H54 (cell line): ENCODE results near the gene USP46.

Experiments
- DNase-seq: peaks from one replicate; pipeline ENCODE4 v3.0.0; 2011; ENCODE audit warnings: low spot score, mixed read lengths; ENCODE audit not compliant: insufficient read length
- FAIRE-seq: peaks from 3 replicates; lab custom pipeline; 2011; peaks lifted over from hg19 to GRCh38; lab: Jason Lieb, UNC
- POLR2A ChIP-seq: IDR thresholded peaks from 2 replicates; pipeline ENCODE4 v1.6.1; 2011; ENCODE audit warnings: low read depth, mild to moderate bottlenecking, low read length

USP46 gene

DNA sequence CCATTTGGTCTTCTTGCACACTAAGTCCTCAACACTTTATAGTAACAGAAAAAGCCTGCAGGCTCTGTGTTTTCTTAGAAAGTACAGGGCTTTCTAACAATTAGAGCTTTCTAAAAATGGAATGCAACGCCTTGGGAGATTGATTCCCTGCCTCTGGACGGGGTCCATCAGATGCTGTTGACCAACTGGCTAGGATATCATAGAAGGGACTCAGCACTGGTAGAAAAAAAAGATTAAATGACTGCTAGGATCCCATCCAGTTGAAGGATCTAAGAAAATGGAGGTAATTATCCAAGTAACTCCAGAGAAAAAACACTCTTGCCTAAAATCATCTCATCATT lies 39.5 kb downstream of the USP46 start:
- FAIRE-seq (no peak), DNase-seq (no peak)
- TF ChIP-seq POLR2A: no peak

DNA sequence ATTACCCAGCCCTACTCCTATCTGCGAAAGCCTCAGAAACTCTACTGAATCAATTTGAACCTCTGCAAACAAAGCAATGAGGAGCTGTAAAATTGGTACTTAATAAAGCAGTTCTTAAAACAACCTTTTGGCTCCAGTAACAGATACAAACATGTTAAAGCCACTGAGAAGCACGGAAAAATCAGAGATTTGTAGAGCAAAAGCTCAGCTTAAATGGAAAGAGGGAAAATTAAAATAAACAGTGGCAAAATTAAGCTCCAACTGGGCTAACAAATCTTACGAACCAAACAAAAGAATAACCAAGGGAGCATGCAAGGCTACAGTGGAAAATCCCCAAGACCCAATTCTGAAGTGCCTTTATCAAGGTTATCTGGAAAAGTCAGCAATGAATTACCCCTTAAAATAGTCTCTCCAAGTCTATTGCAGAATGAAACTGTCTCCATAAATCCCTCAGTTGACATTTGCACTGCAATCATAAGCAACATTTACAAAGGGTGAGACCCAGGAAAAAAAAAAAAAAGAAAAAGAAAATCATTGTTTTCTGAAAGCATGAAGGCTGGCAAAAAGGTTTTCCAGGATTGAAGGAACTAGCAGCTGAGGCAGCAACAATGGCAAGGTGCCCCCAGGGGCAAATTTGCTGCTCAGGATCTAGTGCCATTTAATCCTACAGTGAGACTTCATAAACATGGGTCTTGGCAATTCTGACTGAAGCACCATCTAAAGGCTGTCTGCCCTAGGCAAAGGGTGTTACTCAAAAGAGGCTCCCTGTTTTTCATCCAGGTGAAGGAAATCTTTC lies 40.1 kb downstream of the USP46 start:
- TF ChIP-seq POLR2A: no peak
- DNase-seq (no peak), FAIRE-seq (no peak)

DNA sequence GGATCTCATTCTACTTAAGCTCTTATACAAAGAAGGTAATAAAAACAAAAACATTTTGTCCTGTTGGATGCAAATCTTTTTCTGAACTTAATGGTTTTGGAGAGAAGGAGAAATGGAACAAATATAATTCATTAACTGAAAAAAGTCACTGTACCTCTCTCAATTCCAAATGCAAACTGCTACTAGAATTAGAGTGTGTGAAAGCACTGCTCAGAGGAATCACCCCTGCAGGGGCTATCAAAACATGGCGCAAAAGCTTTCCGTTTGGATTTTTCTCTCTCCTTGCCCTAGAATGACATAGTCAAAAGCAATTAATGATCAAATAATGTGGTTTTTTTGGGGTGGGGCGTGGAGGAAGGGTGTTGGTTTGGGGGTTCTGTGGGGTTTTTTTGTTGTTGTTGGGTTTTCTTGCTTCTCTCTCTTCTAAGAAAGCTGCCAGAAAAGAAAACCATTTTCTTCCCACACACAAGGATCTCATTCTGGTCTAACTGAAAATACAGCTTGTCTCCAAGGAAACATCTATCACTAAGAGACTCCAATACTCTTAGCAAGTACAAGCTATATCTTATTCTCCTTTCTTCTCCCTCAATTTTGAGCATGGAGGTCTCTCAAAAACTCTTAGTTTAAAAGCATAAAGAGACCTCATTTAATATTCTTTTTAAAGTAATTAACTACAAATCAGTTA lies 41.6 kb downstream of the USP46 start:
- no peak for TF ChIP-seq POLR2A
- DNase-seq (no peak), FAIRE-seq (no peak)

DNA sequence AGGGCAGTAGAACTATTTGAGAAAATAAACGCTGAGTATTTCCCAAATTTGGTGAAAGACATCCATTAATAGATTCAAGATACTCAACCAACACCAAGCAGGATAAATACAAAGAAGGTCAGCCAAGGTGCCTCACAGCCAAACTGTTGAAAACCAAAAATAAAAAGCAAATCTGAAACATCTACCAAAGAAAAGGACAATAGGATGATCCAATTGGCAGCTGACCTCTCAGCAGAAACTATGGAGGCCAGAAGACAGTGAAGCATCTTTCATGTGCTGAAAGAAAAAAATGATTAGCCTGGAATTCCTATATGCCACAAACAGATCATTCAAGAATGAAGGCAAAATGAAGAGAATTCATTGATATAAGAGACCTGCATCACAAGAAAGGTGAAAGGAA lies 44.9 kb downstream of the USP46 start:
- TF ChIP-seq POLR2A: no peak
- no peak for DNase-seq
- no peak for FAIRE-seq

GRCh38 chr4:52612341-52612740 lies 46.8 kb downstream of the USP46 start:
- no peak for DNase-seq
- no peak for TF ChIP-seq POLR2A

DNA sequence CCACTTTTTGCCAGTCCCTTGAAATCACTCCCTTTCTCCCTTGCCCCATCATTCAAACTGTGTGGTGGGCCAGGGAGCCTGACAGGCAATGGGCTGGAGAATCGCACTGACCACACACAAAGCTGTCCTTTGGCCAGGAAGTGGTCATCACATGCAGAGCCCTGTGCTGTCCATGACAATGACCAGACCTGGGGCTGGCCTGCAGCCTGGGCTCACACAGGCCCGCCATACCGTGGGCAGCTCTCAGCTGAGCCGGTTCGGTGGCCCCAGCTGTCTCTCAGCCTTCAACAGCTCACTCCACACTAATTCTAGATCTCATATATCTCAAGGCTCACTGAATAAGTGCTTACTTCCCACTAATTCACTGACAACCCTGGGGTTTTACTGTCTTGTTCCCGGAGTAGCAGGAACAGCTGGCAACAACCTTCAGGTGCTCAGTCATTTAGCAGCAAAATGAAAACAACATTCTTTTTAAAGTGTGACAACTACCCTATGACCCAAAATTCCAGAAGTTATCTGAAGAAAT lies 48.0 kb downstream of the USP46 start:
- TF ChIP-seq POLR2A: no peak
- no peak for DNase-seq
- FAIRE-seq: no peak

More at GRCh38 chr4:52612341-52612740, 46.8 kb downstream of the USP46 start:
- FAIRE-seq: no peak

DNA sequence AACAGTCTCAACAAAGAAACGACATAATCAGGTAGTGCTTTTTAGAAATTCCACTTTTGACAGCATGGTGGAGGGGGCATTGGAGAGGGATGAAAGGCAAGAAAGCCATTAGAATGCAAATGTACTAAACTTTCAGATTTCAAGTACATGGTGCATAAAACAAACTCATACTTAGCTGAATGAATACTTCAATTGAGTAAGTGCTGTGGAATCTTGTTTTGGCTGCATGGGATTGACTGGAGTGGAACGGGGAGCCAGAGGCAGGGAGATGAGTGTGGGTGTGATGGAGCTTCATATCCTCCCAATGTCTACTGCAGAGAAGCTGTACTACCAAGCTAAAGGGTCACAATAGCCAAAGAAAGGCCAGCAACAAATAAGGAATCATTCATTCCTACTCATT lies 52.4 kb downstream of the USP46 start:
- no peak for TF ChIP-seq POLR2A
- DNase-seq (no peak), FAIRE-seq (no peak)

DNA sequence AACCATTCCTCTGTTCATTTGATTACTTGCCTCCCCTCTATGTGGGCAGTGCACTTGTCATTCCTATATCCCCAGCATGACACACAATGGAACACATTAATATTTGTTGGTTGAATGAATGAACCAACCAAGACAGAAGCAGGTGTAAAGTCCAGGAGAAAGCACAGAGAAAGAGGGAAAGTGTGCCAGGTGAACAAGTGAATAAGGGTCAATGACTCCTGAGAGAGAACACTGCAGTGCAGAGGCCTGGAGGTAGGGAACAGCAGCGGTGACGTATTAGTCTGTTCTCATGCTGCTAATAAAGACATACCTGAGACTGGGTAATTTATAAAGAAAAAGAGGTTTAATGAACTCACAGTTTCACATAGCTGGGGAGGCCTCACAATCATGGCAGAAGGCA lies 53.1 kb downstream of the USP46 start:
- FAIRE-seq: no peak
- no peak for TF ChIP-seq POLR2A

DNA sequence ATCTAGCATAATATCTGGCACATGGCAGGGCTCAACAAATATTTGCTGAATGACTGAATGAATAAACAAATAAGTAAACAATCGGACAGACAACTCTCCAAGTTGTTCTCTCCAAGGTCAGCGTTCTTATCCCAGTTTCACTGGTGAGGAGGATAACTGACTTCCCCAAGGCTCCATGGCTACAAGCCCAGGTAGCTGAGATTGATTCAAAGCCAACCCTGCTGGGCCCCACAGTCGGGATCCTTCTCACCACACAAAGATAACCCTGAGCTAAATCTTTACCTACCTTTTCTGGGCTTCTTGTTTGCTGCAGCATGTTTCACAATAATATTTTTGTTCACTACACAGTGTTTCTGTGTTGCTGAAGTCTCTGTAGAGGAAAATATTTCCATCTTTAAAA lies 54.9 kb downstream of the USP46 start:
- no peak for TF ChIP-seq POLR2A
- no peak for DNase-seq
- FAIRE-seq: no peak

More for the DNA sequence above, 53.1 kb downstream of the USP46 start:
- DNase-seq: no peak

GRCh38 chr4:52600275-52600674 lies 58.8 kb downstream of the USP46 start:
- FAIRE-seq: no peak
- DNase-seq: no peak
- TF ChIP-seq POLR2A: no peak

DNA sequence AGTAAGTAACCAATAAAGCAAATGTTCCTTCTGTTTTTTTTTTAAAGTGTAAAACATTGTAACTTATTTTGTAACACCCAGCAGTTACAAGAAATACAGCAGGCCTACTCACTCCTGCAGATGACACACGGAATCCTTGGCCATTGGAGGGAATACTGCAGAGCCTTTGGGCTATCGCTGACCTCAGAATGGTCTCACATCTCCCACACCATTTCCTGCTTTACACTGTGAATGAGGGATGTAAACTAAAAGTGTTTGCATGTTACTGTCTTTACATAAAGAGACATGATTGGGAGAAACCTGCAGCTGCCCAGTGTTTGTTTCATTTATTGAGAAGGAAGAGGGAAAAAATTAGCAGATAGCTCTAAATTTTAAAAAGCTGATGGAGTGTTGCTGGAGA lies 64.1 kb downstream of the USP46 start:
- no peak for TF ChIP-seq POLR2A
- DNase-seq: no peak
- no peak for FAIRE-seq

DNA sequence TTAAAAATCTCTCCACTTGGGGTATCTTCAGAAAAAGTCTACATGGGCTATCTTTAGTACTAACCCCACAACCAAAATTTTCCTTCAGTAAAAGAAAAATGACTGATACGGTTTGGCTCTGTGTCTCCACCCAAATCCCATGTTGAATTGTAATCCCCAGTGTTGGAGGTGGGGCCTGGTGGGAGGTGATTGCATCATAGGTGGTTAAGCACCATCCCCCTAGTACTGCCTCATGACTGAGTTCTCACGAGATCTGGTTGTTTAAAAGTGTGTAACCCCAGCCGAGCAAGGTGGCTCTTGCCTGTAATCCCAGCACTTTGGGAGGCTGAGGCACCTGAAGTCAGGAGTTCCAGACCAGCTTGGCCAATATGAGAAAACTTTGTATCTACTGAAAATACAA lies 66.8 kb downstream of the USP46 start:
- DNase-seq (no peak), FAIRE-seq (no peak)
- TF ChIP-seq POLR2A: no peak

GRCh38 chr4:52588771-52589591 lies 70.1 kb downstream of the USP46 start:
- DNase-seq: no peak
- no peak for TF ChIP-seq POLR2A

DNA sequence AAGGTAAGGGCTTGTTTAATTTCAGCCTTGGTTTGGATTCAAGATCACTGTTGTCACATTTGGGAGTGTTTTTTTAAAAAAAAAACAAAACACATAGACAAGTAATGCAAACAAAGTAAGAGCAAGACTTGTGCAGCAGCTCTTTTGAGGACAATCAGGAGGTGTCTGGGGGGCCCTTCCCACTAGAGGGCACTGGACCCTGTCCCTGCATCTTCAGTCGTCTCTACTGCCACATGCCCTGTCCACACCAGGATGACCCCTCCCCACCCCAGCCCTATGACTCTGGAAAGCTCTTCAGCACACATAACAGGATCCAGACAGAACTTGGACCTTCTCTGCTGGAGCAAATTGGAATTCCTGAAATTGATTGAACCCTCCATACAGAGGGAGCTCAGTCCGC lies 71.0 kb downstream of the USP46 start:
- DNase-seq (no peak), FAIRE-seq (no peak)
- no peak for TF ChIP-seq POLR2A

More at GRCh38 chr4:52588771-52589591, 70.1 kb downstream of the USP46 start:
- FAIRE-seq: no peak
